Spleen (tissue), 11 donors: Measurements from ENCODE around the gene APP. TPM values are rescaled to one million over a fixed set of nuclear protein-coding genes. Genes with fewer than 3 reads are reported as not detected.

Source experiments
- DNase-seq: peaks from one replicate; pipeline ENCODE4 v3.0.0-alpha.2; 2020
- H3K27ac ChIP-seq, 8 donors: fragments of 200-600 bp; sonication (generic) in 7 of 8; 1 replicate in 4 of 8; 2 replicates in 4 of 8; pipeline versions ENCODE4 v1.5.0 to v1.8.0; 2016 to 2021; ENCODE audit warnings: inconsistent platforms in 4 of 8, mild to moderate bottlenecking in 4 of 8, moderate library complexity in 1 of 8
- H3K27me3 ChIP-seq, 7 donors: fragments of 200-600 bp; sonication (generic) in 6 of 7; replicated peaks in 1 of 7; 1 replicate in 4 of 7; 2 replicates in 3 of 7; pipeline versions ENCODE4 v1.5.0 to v1.8.0; 2016 to 2021; ENCODE audit warnings: inconsistent platforms in 3 of 7, mild to moderate bottlenecking in 1 of 7
- H3K36me3 ChIP-seq, 6 donors: fragments of 200-600 bp; sonication (generic) in 5 of 6; 1 replicate in 4 of 6; 2 replicates in 2 of 6; pipeline versions ENCODE4 v1.5.0 to v1.8.0; 2016 to 2021; ENCODE audit warnings: inconsistent platforms in 2 of 6
- H3K4me1 ChIP-seq, 6 donors: fragments of 200-600 bp; sonication (generic) in 5 of 6; 1 replicate in 3 of 6; 2 replicates in 3 of 6; pipeline versions ENCODE4 v1.5.0 to v1.8.0; 2016 to 2021; ENCODE audit warnings: inconsistent platforms in 3 of 6
- H3K4me3 ChIP-seq, 8 donors: fragments of 200-600 bp; sonication (generic) in 7 of 8; 1 replicate in 4 of 8; 2 replicates in 4 of 8; pipeline versions ENCODE4 v1.5.0 to v1.8.0; 2016 to 2021; ENCODE audit warnings: inconsistent platforms in 4 of 8, mild to moderate bottlenecking in 4 of 8, moderate library complexity in 2 of 8
- H3K9me3 ChIP-seq, 8 donors: fragments of 200-600 bp; sonication (generic) in 7 of 8; 1 replicate in 4 of 8; 2 replicates in 4 of 8; pipeline versions ENCODE4 v1.5.0 to v1.8.0; 2016 to 2021; ENCODE audit warnings: inconsistent platforms in 4 of 8
- POLR2A ChIP-seq, 3 donors: fragments of 450-650 bp; IDR thresholded peaks; one replicate each; pipeline ENCODE4 v1.5.1; 2017; ENCODE audit warnings: antibody characterized with exemption in 3 of 3, mild to moderate bottlenecking in 1 of 3
- POLR2AphosphoS5 ChIP-seq, 3 donors: sonication (generic); formaldehyde crosslinking; IDR thresholded peaks; one replicate each; pipeline ENCODE4 v1.5.1; 2017; ENCODE audit warnings: antibody characterized with exemption in 3 of 3
- WGBS, 5 donors: extraction: QIAGEN DNeasy Blood & Tissue Kit in 3 of 5; methylation state at CpG; one replicate each; pipeline versions ENCODE4 v1.1.5 to v1.1.7; 2013 to 2018; 5-methylcytosine and 5-hydroxymethylcytosine counted together
- intact Hi-C: fragments of 100-400 bp; cut with DNase I; formaldehyde crosslinking; loops from one replicate; pipeline ENCODE4 v1.15.0; 2023; ENCODE audit warnings: low total_unique reads
- polyA plus RNA-seq, 3 donors: library from polyadenylated mRNA; stranded (reverse); fragments of 200-250 nt; gene quantifications; one replicate each; pipeline ENCODE4 v1.2.1, GENCODE V29; 2013
- total RNA-seq, 7 donors: library from RNA; depleted of rRNA in 3 of 7; stranded (reverse); fragments of >200 nt in 3 of 7; fragmentation: NEBNext Ultra II Directional in 4 of 7; extraction: Animal tissue kit (Norgen Biotek cat#: 25700) in 4 of 7; gene quantifications; one replicate each; pipeline versions ENCODE4 v1.1.0 to v1.2.1, GENCODE V29; 2016 to 2021
- TF ChIP-seq, protein P1 (sequence below), 11 experiments: fragments of 200-600 bp in 7 of 11; fragments of 450-650 bp in 4 of 11; sonication (generic) in 4 of 11; IDR thresholded peaks in 8 of 11; conservative IDR thresholded peaks in 3 of 11; 1 replicate in 7 of 11; 2 replicates in 4 of 11; pipeline versions ENCODE4 v1.4.0 to v1.8.0; 2016 to 2021; ENCODE audit warnings: antibody characterized with exemption in 11 of 11, inconsistent platforms in 4 of 11, mild to moderate bottlenecking in 1 of 11
- donor health status: healthy with polysubstance abuse.
- donor health status: DM: no; HTN: no; CAD: no; lungs with moderate emphysema.
- donor health status: DM: no; HTN: no; CAD: no.
- donor health status: Bipolar disorder and iron deficiency.
- donor health status: healthy.
- donor health status: DM: no; HTN: no; CAD: no.
- donor health status: DM: yes; HTN: yes; CAD: no.

APP gene
- total and polyA plus RNA-seq, 10 donors: 25.3 to 398 (median 282) TPM

DNA sequence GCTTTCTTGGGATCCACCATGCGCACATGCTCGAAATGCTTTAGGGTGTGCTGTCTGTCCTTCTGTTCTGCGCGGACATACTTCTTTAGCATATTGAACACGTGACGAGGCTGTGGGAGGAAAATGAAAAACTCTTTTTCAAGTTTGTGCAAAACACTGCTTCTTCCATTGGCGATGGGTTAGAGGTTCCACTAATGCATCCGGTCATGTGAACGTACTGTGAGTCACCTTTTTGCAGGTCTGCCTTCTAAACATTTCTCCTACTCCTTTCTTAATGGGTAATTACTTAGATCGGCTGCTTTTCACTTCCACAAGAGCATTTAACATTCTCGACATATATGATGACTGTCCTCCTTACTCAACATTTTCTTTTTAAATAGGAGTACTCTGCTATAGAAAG is 214.9 kb downstream of the APP start:
- Histone ChIP-seq H3K27ac (no peak overlapping the region), H3K4me3 (no peak overlapping the region), H3K27me3 (no peaks in the 10 kb centered on the region), H3K36me3 (peaks cover 0 to 67% (median 4%) of the 10 kb centered on the region in 6 donors), H3K9me3 (no peaks in the 10 kb centered on the region), H3K4me1 (peaks cover 0 to 3% (median 2%) of the 10 kb centered on the region in 6 donors)
- no peak for TF ChIP-seq POLR2A (IDR thresholded peaks at IDR 0.05)
- TF ChIP-seq, protein P1, sequence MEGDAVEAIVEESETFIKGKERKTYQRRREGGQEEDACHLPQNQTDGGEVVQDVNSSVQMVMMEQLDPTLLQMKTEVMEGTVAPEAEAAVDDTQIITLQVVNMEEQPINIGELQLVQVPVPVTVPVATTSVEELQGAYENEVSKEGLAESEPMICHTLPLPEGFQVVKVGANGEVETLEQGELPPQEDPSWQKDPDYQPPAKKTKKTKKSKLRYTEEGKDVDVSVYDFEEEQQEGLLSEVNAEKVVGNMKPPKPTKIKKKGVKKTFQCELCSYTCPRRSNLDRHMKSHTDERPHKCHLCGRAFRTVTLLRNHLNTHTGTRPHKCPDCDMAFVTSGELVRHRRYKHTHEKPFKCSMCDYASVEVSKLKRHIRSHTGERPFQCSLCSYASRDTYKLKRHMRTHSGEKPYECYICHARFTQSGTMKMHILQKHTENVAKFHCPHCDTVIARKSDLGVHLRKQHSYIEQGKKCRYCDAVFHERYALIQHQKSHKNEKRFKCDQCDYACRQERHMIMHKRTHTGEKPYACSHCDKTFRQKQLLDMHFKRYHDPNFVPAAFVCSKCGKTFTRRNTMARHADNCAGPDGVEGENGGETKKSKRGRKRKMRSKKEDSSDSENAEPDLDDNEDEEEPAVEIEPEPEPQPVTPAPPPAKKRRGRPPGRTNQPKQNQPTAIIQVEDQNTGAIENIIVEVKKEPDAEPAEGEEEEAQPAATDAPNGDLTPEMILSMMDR (IDR thresholded peaks at IDR 0.05 in 8 of 11, conservative IDR thresholded peaks at IDR 0.05 in 3 of 11): no peak
- TF ChIP-seq POLR2AphosphoS5 (IDR thresholded peaks at IDR 0.05): no peak
- intact Hi-C loops: loop anchor here (10.0 kb wide), 1 partner anchor 51 kb away; no protein-coding TSS in a partner anchor
- no peak for DNase-seq
- WGBS, 5 donors: 94 to 96% (median 96%) methylated on average over 11 of the region's 11 CpGs

DNA sequence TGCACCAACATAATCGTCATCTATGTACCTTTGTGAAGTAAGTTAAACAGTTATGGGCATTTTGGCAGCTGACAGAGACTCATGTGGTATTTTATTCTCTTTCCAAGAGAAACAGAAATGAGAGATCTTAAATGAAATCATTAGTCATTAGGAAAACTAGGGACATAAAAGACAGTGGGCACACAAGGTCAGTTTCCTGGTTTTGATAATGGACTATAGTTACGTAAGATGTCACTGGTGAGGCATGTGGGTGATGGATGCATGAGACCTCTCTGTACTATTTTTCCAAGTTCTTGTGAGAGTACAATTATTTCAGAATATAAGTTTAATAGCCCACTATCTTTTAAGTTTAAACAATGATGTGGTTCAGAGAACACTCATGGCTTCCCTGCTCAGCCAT is 216.9 kb downstream of the APP start:
- Histone ChIP-seq H3K36me3 (peaks cover 0 to 71% (median 4%) of the 10 kb centered on the region in 6 donors), H3K4me3 (no peak overlapping the region), H3K27me3 (no peaks in the 10 kb centered on the region), H3K4me1 (no peaks in the 10 kb centered on the region), H3K27ac (peak overlapping the region in 1 of 8 donors; percentile 53), H3K9me3 (no peaks in the 10 kb centered on the region)
- no peak for DNase-seq
- intact Hi-C loops: loop anchor here (10.0 kb wide), 1 partner anchor 49 kb away; no protein-coding TSS in a partner anchor
- TF ChIP-seq POLR2A (IDR thresholded peaks at IDR 0.05) (no peak), POLR2AphosphoS5 (IDR thresholded peaks at IDR 0.05) (no peak)
- TF ChIP-seq, protein P1 (IDR thresholded peaks at IDR 0.05 in 8 of 11, conservative IDR thresholded peaks at IDR 0.05 in 3 of 11): no peak
- 85 to 96% (median 93%) methylated on average over 2 of the region's 2 CpGs for whole genome bisulfite sequencing, 5 donors

DNA sequence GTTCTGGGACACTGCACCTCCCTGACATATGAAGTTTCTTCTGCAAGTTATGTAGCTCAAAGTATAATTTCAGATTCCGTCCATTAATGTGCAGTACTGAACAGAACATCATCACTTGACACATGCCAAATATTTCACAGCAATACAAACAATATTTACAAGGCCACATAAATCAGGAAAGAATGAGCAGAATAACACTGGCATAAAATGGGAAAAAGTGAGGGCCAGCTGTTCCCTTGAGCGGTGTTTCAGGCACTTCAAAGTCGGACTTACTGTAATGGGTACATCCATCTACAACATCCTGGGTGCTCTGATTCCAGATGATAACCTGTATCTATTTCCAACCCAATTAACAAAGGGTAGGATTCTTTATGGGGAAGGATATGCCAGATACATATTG is 217.4 kb downstream of the APP start:
- H3K4me3 ChIP-seq: no peak overlapping the region
- TF ChIP-seq POLR2AphosphoS5 (IDR thresholded peaks at IDR 0.05): no peak
- no peak for TF ChIP-seq POLR2A (IDR thresholded peaks at IDR 0.05)
- TF ChIP-seq, protein P1 (IDR thresholded peaks at IDR 0.05 in 8 of 11, conservative IDR thresholded peaks at IDR 0.05 in 3 of 11): no peak
- intact Hi-C loops: loop anchor here (10.0 kb wide), 1 partner anchor 48 kb away; no protein-coding TSS in a partner anchor
- H3K27ac ChIP-seq: peak overlapping the region in 1 of 8 donors; percentile 53
- H3K4me1 ChIP-seq: no peaks in the 10 kb centered on the region
- H3K9me3 ChIP-seq: no peaks in the 10 kb centered on the region
- DNase-seq: no peak
- H3K27me3 ChIP-seq: no peaks in the 10 kb centered on the region
- peaks cover 0 to 67% (median 4%) of the 10 kb centered on the region in 6 donors for H3K36me3 ChIP-seq
- 92 to 97% (median 96%) methylated on average over 3 of the region's 3 CpGs for WGBS, 5 donors

DNA sequence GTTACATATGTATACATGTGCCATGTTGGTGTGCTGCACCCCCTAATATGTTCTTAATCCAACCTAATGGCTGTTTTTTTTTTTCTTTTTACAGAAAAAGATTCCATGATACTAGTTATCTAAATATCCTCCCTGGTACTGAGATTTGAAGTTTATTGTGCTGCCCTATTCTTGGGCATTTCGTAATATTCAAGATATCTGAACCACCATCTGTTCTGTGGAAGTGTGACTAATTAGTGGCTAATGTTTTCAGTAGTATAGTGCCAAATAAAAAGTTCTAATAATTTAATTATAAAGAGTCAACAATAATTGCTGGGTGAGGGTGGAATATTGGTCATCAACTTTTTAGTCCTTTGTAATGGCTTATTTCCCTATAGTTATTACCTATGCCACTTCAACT is 218.3 kb downstream of the APP start:
- intact Hi-C loops: loop anchor here (10.0 kb wide), 1 partner anchor 48 kb away; no protein-coding TSS in a partner anchor
- TF ChIP-seq POLR2A (IDR thresholded peaks at IDR 0.05) (no peak), POLR2AphosphoS5 (IDR thresholded peaks at IDR 0.05) (no peak)
- TF ChIP-seq, protein P1 (IDR thresholded peaks at IDR 0.05 in 8 of 11, conservative IDR thresholded peaks at IDR 0.05 in 3 of 11): no peak
- DNase-seq: no peak

More for the DNA sequence above, 218.3 kb downstream of the APP start:
- Histone ChIP-seq H3K9me3 (no peaks in the 10 kb centered on the region), H3K4me1 (no peaks in the 10 kb centered on the region), H3K27ac (no peak overlapping the region), H3K36me3 (peaks cover 0 to 64% (median 4%) of the 10 kb centered on the region in 6 donors), H3K27me3 (no peaks in the 10 kb centered on the region), H3K4me3 (no peak overlapping the region)
- WGBS, 5 donors: 84 to 93% (median 87%) methylated on average over 1 of the region's 1 CpG
